ENCODE results near the gene TBCD.

TBCD gene

GRCh38 chr17:82924214-82924613, 172.3 kb downstream of the TBCD start:
- no peak for DNase-seq (ENCODE audit: low read depth)
- no peak overlapping the region for H3K4me3 ChIP-seq (ENCODE audit: low read depth, low read length)

- H3K4me3 ChIP-seq (ENCODE audit: low read depth, low read length): no peak overlapping the region
- DNase-seq (ENCODE audit: low read depth): no peak
These were observed 172.9 kb downstream of the TBCD start for GRCh38 chr17:82924812-82925211.

GRCh38 chr17:82925336-82925735, 173.5 kb downstream of the TBCD start:
- no peak for DNase-seq (ENCODE audit: low read depth)
- H3K4me3 ChIP-seq (ENCODE audit: low read depth, low read length): no peak overlapping the region

- DNase-seq (ENCODE audit: low read depth): no peak
- no peak overlapping the region for H3K4me3 ChIP-seq (ENCODE audit: low read depth, low read length)
These were observed 174.2 kb downstream of the TBCD start for GRCh38 chr17:82926081-82926480.

DNA sequence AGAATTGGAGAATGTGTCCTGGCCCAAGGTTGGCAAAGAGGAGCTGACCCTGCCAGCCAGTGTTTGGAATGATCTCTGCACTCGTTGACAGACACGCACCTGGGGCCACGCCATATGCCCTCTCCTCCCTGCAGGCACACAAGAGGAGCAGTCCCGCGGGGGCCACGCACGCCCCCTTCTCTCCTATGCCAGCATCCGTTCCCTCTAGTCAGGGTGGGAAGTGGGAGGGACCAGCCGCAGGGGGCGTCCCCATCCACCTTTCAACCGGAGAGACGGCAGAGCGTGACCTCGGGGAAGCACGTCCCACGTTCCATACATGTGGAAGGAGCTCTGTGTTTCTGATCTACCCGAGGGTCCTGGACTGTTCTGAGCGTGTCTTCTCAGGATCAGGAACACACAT, 174.9 kb downstream of the TBCD start:
- DNase-seq (ENCODE audit: low read depth): no peak
- H3K4me3 ChIP-seq (ENCODE audit: low read depth, low read length): no peak overlapping the region

DNA sequence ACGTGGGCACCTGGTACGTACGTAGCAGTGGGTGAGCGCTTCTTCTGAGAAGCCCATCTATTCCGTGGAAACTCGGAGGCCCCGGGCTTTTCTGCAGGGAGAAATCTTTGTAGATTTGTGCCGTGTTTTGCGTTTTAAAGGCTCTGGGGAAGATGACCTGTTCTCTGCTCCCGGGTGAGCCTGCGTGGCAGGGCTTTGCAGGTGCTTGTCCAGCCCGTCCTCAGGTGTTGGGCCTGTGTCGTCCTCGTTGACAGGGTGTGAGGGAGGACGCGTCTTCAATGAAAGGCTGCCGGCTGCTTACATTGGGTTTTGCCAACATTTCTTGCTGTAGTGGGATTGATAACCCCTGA, 175.4 kb downstream of the TBCD start:
- DNase-seq (ENCODE audit: low read depth): no peak
- H3K4me3 ChIP-seq (ENCODE audit: low read depth, low read length): no peak overlapping the region

DNA sequence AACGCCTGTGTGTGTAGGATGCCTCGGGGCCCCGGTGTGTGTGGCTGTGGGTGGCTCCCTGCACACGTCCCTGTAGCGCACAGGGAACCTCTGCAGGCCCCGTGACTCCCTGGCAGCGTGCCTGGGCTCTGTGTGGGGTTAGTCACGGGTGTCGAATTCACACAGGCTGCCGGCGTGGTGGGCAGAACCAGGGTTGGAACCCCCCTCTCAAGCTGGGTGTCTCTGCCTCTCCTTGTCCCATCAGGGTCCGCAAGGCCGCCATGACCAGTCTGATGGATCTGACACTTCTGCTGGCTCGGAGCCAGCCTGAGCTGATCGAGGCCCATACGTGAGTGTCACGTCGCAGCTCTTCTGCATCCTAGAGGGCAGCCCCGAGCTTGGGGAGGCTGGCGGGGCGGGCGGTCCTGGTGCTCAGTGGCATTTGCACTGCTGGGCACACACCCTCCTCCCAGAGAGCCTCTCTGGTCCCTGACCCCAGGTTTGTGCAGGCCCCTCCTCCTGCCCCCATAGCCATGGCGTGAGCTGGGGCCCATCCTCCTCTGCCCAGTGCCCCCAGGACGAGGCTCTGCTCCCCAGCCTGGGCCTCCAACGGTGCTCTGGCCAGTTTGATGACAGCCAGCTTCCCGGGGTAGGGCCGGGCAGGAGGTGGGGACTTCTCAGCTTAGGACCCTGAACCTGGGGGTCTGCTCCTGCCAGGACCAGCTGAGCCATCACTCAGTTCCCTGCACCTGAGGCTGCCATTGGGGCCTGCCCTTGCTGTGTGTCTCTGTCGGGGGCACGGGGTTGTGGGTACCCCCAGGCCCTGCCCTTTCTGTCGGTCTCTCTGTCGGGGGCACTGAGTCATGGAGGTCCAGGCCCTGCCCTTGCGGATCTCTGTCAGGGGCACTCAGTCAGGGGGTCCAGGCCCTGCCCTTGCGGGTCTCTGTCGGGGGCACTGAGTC, 176.1 kb downstream of the TBCD start:
- no peak for DNase-seq (ENCODE audit: low read depth)
- H3K4me3 ChIP-seq (ENCODE audit: low read depth, low read length): no peak overlapping the region

GRCh38 chr17:82929011-82929622, 177.3 kb downstream of the TBCD start:
- H3K4me3 ChIP-seq (ENCODE audit: low read depth, low read length): no peak overlapping the region
- DNase-seq (ENCODE audit: low read depth): no peak

- H3K4me3 ChIP-seq (ENCODE audit: low read depth, low read length): no peak overlapping the region
- DNase-seq (ENCODE audit: low read depth): no peak
These were observed 177.8 kb downstream of the TBCD start for GRCh38 chr17:82929676-82930042.

GRCh38 chr17:82930043-82930923, 178.4 kb downstream of the TBCD start:
- DNase-seq (ENCODE audit: low read depth): no peak

GRCh38 chr17:82930924-82931698, 179.2 kb downstream of the TBCD start:
- no peak overlapping the region for H3K4me3 ChIP-seq (ENCODE audit: low read depth, low read length)
- no peak for DNase-seq (ENCODE audit: low read depth)

More at GRCh38 chr17:82930043-82930923, 178.4 kb downstream of the TBCD start:
- H3K4me3 ChIP-seq (ENCODE audit: low read depth, low read length): no peak overlapping the region

- H3K4me3 ChIP-seq (ENCODE audit: low read depth, low read length): no peak overlapping the region
- DNase-seq (ENCODE audit: low read depth): peak; percentile 81
These were observed 180.0 kb downstream of the TBCD start for GRCh38 chr17:82931699-82932517.

GRCh38 chr17:82932518-82933310, 180.8 kb downstream of the TBCD start:
- no peak overlapping the region for H3K4me3 ChIP-seq (ENCODE audit: low read depth, low read length)
- DNase-seq (ENCODE audit: low read depth): peak; percentile 20

GRCh38 chr17:82933911-82934310, 182.0 kb downstream of the TBCD start:
- no peak for DNase-seq (ENCODE audit: low read depth)

DNA sequence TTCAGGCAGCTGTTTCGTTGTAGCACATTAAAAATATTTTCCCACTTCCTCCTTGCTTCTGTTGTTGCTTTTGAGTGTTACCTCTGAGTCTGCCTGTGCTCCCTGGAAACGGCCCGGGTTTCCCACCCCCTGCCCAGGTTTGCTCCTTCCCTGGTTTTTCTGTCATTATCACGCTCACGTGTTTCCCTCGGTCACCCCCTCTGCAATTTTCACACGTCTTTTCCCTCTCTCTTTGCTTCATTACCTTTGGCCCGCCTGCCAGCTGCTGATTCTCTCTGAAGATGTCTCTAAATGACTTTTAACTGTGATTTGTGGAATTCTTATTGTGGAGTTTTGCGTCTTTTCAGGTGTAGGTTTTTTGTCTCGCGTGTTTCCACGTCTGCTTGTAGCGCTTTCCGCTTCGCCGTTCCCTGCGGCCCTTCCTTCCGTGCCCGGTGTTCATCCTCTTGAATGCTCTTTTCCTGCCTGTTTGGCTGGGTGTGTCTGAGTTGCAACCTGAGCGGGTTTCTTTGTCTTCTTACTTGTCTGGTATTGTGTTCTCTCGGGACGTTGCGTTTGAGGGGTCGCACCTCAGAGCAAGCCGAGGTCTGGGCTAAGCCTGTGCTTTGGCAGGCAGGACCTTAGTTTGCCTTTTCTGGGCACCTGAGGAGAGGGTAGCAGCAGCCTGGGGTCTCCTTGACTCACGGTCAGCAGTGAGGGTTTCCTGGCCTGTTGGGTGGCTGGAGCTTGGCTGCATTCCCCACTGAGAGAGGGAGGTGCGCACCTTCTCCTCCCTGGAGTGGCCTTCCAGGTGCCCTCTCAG, 184.3 kb downstream of the TBCD start:
- DNase-seq (ENCODE audit: low read depth): no peak
- H3K4me3 ChIP-seq (ENCODE audit: low read depth, low read length): no peak overlapping the region

More at GRCh38 chr17:82933911-82934310, 182.0 kb downstream of the TBCD start:
- H3K4me3 ChIP-seq (ENCODE audit: low read depth, low read length): no peak overlapping the region

DNA sequence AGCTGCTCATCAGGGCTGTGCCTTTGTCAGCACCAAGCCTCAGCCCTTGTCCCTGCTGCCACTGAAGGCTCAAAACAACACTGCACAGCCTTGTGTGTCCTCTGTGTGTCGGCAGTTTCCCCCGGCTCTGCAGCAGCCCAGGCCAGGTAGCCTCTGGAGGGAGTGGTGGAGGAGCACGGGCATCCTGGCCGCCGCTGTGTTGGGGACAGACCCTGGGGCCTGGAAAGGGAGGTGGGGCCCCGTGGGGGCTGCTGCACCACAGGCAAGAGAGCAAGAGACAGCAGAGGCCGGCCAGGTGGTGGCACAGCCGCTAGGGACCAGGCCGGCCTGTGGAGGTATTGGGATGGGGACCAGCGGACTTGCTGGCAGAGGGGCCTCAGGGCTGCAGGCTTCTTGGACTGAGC, 184.9 kb downstream of the TBCD start:
- no peak for DNase-seq (ENCODE audit: low read depth)
- H3K4me3 ChIP-seq (ENCODE audit: low read depth, low read length): no peak overlapping the region
